D721Med (cell line): ENCODE measurements around the gene ZMAT3.

ENCODE experiments used
- DNase-seq: peaks from one replicate; pipeline ENCODE4 v3.0.0; 2011; ENCODE audit warnings: low spot score; ENCODE audit not compliant: insufficient read length
- FAIRE-seq: peaks from 2 replicates; lab custom pipeline; 2011; peaks lifted over from hg19 to GRCh38; lab: Jason Lieb, UNC
- CTCF ChIP-seq: IDR thresholded peaks from 2 replicates; pipeline ENCODE4 v1.5.1; 2012; ENCODE audit warnings: mild to moderate bottlenecking, control low read depth; ENCODE audit not compliant: insufficient read depth; ENCODE audit errors: missing control alignments

ZMAT3 gene

GRCh38 chr3:179100652-179101051 lies 29.0 kb upstream of the ZMAT3 start:
- DNase-seq: no peak
- TF ChIP-seq CTCF: no peak
- no peak for FAIRE-seq

GRCh38 chr3:179098388-179099077 lies 26.9 kb upstream of the ZMAT3 start:
- TF ChIP-seq CTCF: no peak
- FAIRE-seq (no peak), DNase-seq (no peak)

- FAIRE-seq (no peak), DNase-seq (no peak)
Observed at GRCh38 chr3:179093807-179094206, 22.2 kb upstream of the ZMAT3 start.

GRCh38 chr3:179091113-179091512 lies 19.5 kb upstream of the ZMAT3 start:
- DNase-seq (no peak), FAIRE-seq (no peak)
- TF ChIP-seq CTCF: no peak

More at GRCh38 chr3:179093807-179094206, 22.2 kb upstream of the ZMAT3 start:
- no peak for TF ChIP-seq CTCF

DNA sequence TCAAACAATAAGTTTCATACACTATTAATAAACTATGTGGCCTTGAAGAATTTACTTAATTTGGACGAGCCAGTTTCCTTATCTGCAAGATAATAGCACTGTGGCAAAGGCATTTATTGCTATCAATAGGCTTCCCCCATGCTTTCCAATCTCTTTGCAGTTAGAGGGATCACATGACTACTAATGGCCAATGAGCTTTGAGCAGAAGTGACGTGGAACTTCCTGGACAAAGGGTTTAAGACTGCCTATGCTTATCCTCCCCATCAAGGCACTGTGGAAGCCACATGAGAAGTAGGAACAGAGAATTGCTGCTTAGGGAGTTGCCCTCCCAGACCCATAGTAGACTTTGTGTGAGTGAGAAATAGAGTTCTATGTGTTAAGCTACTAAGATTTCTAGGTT lies 16.7 kb upstream of the ZMAT3 start:
- FAIRE-seq: no peak
- DNase-seq: no peak
- no peak for TF ChIP-seq CTCF

DNA sequence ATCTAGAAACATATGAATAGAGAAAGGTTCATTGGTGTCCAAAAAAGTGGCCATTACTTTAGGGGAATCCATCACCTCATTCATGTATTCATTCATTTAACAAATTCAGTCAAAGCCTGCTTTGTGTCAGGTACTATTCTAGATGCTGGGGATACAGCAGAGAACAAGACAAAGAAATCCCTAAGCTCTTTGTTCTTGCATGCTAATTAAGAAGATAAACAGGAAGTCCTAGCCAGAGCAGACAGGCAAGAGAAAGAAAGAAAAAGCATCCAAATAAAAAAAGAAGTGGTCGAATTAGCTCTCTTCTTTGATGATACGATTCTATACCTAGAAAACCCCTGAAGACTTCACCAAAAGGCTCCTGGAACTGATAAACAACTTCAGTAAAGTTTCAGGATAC lies 12.4 kb upstream of the ZMAT3 start:
- no peak for DNase-seq
- FAIRE-seq: no peak
- no peak for TF ChIP-seq CTCF

- FAIRE-seq: no peak
- DNase-seq: no peak
Observed at GRCh38 chr3:179082416-179082815, 10.8 kb upstream of the ZMAT3 start.

More at GRCh38 chr3:179082416-179082815, 10.8 kb upstream of the ZMAT3 start:
- TF ChIP-seq CTCF: no peak
